HepG2 (cell line): ENCODE measurements around the gene STAP1. TPM values are rescaled to one million over a fixed set of nuclear protein-coding genes. Genes with fewer than 3 reads are reported as not detected.
"Not testable (repeated sequence)": the region's sequence is repeated elsewhere in the genome, so short reads cannot be mapped to it uniquely, and the experiment has no call there.

Experiments used
- ATAC-seq: fragments of 200-7000 bp; cut with Tn5 transposase; 3 replicates; pipeline ENCODE4 v1.9.1; 2020; ENCODE audit warnings: mild to moderate bottlenecking, moderate library complexity
- BruUV-seq: library from RNA; stranded (reverse); fragments of 400-500 nt; replicated peaks from 2 replicates; lab custom pipeline; 2021; lab: Mats Ljungman, UMichigan
- CTCF ChIA-PET: fragments of 300-600 bp; formaldehyde crosslinking; extraction: SDS; loops from one replicate; lab custom pipeline; 2021; ENCODE audit warnings: low total read pairs, inconsistent platforms, low intra/inter-chr PET ratio; lab: Yijun Ruan, JAX
- POLR2A ChIA-PET: fragments of 350-600 bp; sonication (Branson Sonifier 250); formaldehyde crosslinking; loops from one replicate; lab custom pipeline; 2020; ENCODE audit warnings: antibody characterized with exemption, inconsistent platforms; lab: Yijun Ruan, JAX
- DNase-seq: peaks from one replicate; pipeline ENCODE4 v3.0.0-alpha.2; 2015; ENCODE audit warnings: low spot score
- FAIRE-seq: peaks from 3 replicates; lab custom pipeline; 2011; peaks lifted over from hg19 to GRCh38; lab: Jason Lieb, UNC
- H2AFZ ChIP-seq: one replicate; pipeline ENCODE4 v1.6.1; 2011; ENCODE audit warnings: low read length, inconsistent platforms
- H3K27ac ChIP-seq: fragments of 300-600 bp; 3 replicates; pipeline ENCODE4 v1.8.0; 2011; ENCODE audit warnings: mixed run types, mild to moderate bottlenecking, mixed read lengths, low read length, inconsistent platforms; ENCODE audit not compliant: insufficient read depth; ENCODE audit errors: extremely low read length
- H3K27me3 ChIP-seq, 2 experiments: fragments of 200-600 bp in 1 of 2; 2 replicates in 1 of 2; 3 replicates in 1 of 2; pipeline versions ENCODE4 v1.6.0 to v1.8.0; 2011; ENCODE audit warnings: low read length in 2 of 2, mild to moderate bottlenecking in 2 of 2, moderate library complexity in 2 of 2, inconsistent platforms in 1 of 2; ENCODE audit not compliant: insufficient read depth in 2 of 2, control insufficient read depth in 1 of 2
- H3K36me3 ChIP-seq, 2 experiments: fragments of 200-600 bp in 1 of 2; replicated peaks in 1 of 2; 2 replicates in 1 of 2; 3 replicates in 1 of 2; pipeline versions ENCODE4 v1.5.1 to v1.8.0; 2011; ENCODE audit warnings: low read length in 2 of 2, inconsistent platforms in 1 of 2; ENCODE audit not compliant: insufficient read depth in 2 of 2, control insufficient read depth in 1 of 2
- H3K4me1 ChIP-seq: 2 replicates; pipeline ENCODE4 v1.5.1; 2012; ENCODE audit warnings: low read length, inconsistent platforms; ENCODE audit not compliant: insufficient read depth
- H3K4me2 ChIP-seq: 2 replicates; pipeline ENCODE4 v1.6.0; 2011; ENCODE audit warnings: low read depth, low read length, inconsistent platforms
- H3K4me3 ChIP-seq, 3 experiments: fragments of 200-600 bp in 1 of 3; sonication (generic), shearing (Covaris generic) in 1 of 3; replicated peaks in 1 of 3; 2 replicates each; pipeline ENCODE4 v1.5.1; 2011 to 2016; ENCODE audit warnings: low read length in 3 of 3, inconsistent platforms in 2 of 3, low read depth in 2 of 3, mild to moderate bottlenecking in 2 of 3, control low read depth in 1 of 3, mixed read lengths in 1 of 3; ENCODE audit not compliant: insufficient read depth in 1 of 3
- H3K79me2 ChIP-seq: one replicate; pipeline ENCODE4 v1.6.1; 2011; ENCODE audit warnings: low read length, inconsistent platforms; ENCODE audit not compliant: insufficient read depth
- H3K9ac ChIP-seq: 2 replicates; pipeline ENCODE4 v1.6.0; 2011; ENCODE audit warnings: mild to moderate bottlenecking, low read depth, low read length, inconsistent platforms; ENCODE audit not compliant: insufficient read depth
- H3K9me3 ChIP-seq: 2 replicates; pipeline ENCODE4 v1.5.1; 2012; ENCODE audit warnings: mild to moderate bottlenecking, low read length
- H4K20me1 ChIP-seq: 2 replicates; pipeline ENCODE4 v1.6.0; 2011; ENCODE audit warnings: inconsistent platforms, mild to moderate bottlenecking, low read length, moderate library complexity; ENCODE audit not compliant: insufficient read depth
- AKNA ChIP-seq: sonication (generic); formaldehyde crosslinking; IDR thresholded peaks from 2 replicates; pipeline ENCODE4 v1.4.0; 2020; ENCODE audit warnings: missing genetic modification reagents, borderline replicate concordance
- GFI1 ChIP-seq: sonication (generic); formaldehyde crosslinking; IDR thresholded peaks from 2 replicates; pipeline ENCODE4 v1.5.0; 2020; ENCODE audit warnings: missing genetic modification reagents, mild to moderate bottlenecking, borderline replicate concordance
- HOXA3 ChIP-seq: sonication (generic); formaldehyde crosslinking; IDR thresholded peaks from 2 replicates; pipeline ENCODE4 v1.5.0; 2020; ENCODE audit warnings: missing genetic modification reagents
- IRF2 ChIP-seq: IDR thresholded peaks from 2 replicates; pipeline ENCODE4 v1.6.1; 2018; ENCODE audit warnings: missing genetic modification reagents, missing compliant biosample characterization
- TFAP4 ChIP-seq: sonication (generic); IDR thresholded peaks from 2 replicates; pipeline ENCODE4 v1.6.1; 2016; ENCODE audit warnings: low read depth, borderline replicate concordance
- ZNF543 ChIP-seq: sonication (generic); formaldehyde crosslinking; IDR thresholded peaks from 2 replicates; pipeline ENCODE4 v1.4.0; 2020; ENCODE audit warnings: mild to moderate bottlenecking, missing genetic modification reagents
- ZUFSP ChIP-seq: sonication (generic); formaldehyde crosslinking; IDR thresholded peaks from 2 replicates; pipeline ENCODE4 v1.9.0; 2021; ENCODE audit warnings: missing genetic modification reagents, mild to moderate bottlenecking, borderline replicate concordance
- WGBS: methylation state at CpG from one replicate; pipeline ENCODE4 v1.1.6; 2017; ENCODE audit warnings: low lambda C conversion rate; 5-methylcytosine and 5-hydroxymethylcytosine counted together
- in situ Hi-C: cut with HindIII; loops from 2 replicates; pipeline ENCODE4 v1.10.0; 2017; ENCODE audit warnings: low pct_unique_long_range_greater_than_20kb; ENCODE audit not compliant: extremely low pct_ligation_motif_present
- intact Hi-C: fragments of 100-400 bp; cut with micrococcal nuclease; formaldehyde crosslinking; loops from one replicate; pipeline ENCODE4 v1.10.0; 2022; ENCODE audit not compliant: unreplicated experiment
- polyA plus RNA-seq, 8 experiments: library from polyadenylated mRNA; depleted of rRNA in 3 of 8; stranded (reverse) in 7 of 8; unstranded in 1 of 8; fragments of >200 nt; fragmentation: Illumina TruSeq in 4 of 8; extraction: Trizol in 4 of 8; gene quantifications; 2 replicates each; pipeline versions ENCODE4 v1.2.1 to v1.2.3, GENCODE V29; 2011 to 2016; ENCODE audit warnings: low read depth in 4 of 8, missing spikeins in 1 of 8, mixed read lengths in 1 of 8; ENCODE audit not compliant: insufficient read depth in 1 of 8
- total RNA-seq, 5 experiments: library from RNA; depleted of rRNA; stranded (reverse); fragments of >200 nt; fragmentation: Illumina TruSeq; extraction: Trizol; gene quantifications; 2 replicates each; pipeline ENCODE4 v1.2.3, GENCODE V29; 2016; ENCODE audit warnings: low read depth in 1 of 5

Gene STAP1
- total and polyA plus RNA-seq, 2 of the 13 experiments (the other 11 are each of a cell fraction or from before 2014, with no cell fraction given), result not detected

GRCh38 chr4:67636978-67637377 is 78.5 kb downstream of the STAP1 start:
- H2AFZ ChIP-seq, BruUV-seq, H3K27me3 ChIP-seq, FAIRE-seq, intact Hi-C loops, H3K9me3 ChIP-seq, H3K9ac ChIP-seq, H3K27ac ChIP-seq, in situ Hi-C loops, H3K4me2 ChIP-seq, H3K4me3 ChIP-seq, CTCF ChIA-PET, H4K20me1 ChIP-seq, DNase-seq, POLR2A ChIA-PET, H3K4me1 ChIP-seq, ATAC-seq, H3K79me2 ChIP-seq: not testable (repeated sequence)
- peaks cover 8 to 52% of the 10 kb centered on the region in 2 experiments for H3K36me3 ChIP-seq
- WGBS, result 94% methylated on average over 7 of the region's 30 CpGs

GRCh38 chr4:67638136-67638535 is 79.6 kb downstream of the STAP1 start:
- no peak for ATAC-seq
- no peaks in the 10 kb centered on the region for H3K79me2 ChIP-seq
- no TSS peak for BruUV-seq
- FAIRE-seq, result no peak
- DNase-seq, result no peak
- ChIA-PET POLR2A (no interaction called here), CTCF (no interaction called here)
- intact Hi-C loops (no loop called here), in situ Hi-C loops (no loop called here)
- no peak overlapping the region for H3K4me3 ChIP-seq
- no peak overlapping the region for H3K27ac ChIP-seq
- peaks cover 8 to 44% of the 10 kb centered on the region in 2 experiments for H3K36me3 ChIP-seq
- H3K4me2 ChIP-seq, result no peak overlapping the region
- no peak overlapping the region for H3K9ac ChIP-seq
- no peak overlapping the region for H2AFZ ChIP-seq
- no peaks in the 10 kb centered on the region for H3K4me1 ChIP-seq
- WGBS, result 96% methylated on average over 5 of the region's 5 CpGs
- no peaks in the 10 kb centered on the region for H4K20me1 ChIP-seq
- no peaks in the 10 kb centered on the region for H3K27me3 ChIP-seq
- no peaks in the 10 kb centered on the region for H3K9me3 ChIP-seq
- TF ChIP-seq ZUFSP (CRISPR knock-in tag) (no peak), ZNF543 (CRISPR knock-in tag) (no peak), GFI1 (no peak), HOXA3 (CRISPR knock-in tag) (no peak), AKNA (CRISPR knock-in tag) (no peak), TFAP4 (no peak), IRF2 (CRISPR knock-in tag) (no peak)
